K562 (cell line): ENCODE results near the gene KMT2E. TPM values are rescaled to one million over a fixed set of nuclear protein-coding genes. Genes with fewer than 3 reads are reported as not detected.

Experiments used
- FOXK2 ChIP-seq, 2 experiments: fragments of 450-650 bp; IDR thresholded peaks in 1 of 2; conservative IDR thresholded peaks in 1 of 2; 2 replicates each; pipeline ENCODE4 v1.6.1; 2016; ENCODE audit warnings: low read depth in 2 of 2, mild to moderate bottlenecking in 1 of 2
- HLTF ChIP-seq: fragments of 450-650 bp; IDR thresholded peaks from 2 replicates; pipeline ENCODE4 v1.6.1; 2016
- HMG20A ChIP-seq: fragments of 450-650 bp; formaldehyde crosslinking; conservative IDR thresholded peaks from 2 replicates; pipeline ENCODE4 v1.4.0; 2020; ENCODE audit warnings: mild to moderate bottlenecking, mixed read lengths
- NCOA6 ChIP-seq: fragments of 450-650 bp; IDR thresholded peaks from 2 replicates; pipeline ENCODE4 v1.6.1; 2017; ENCODE audit warnings: mild to moderate bottlenecking
- NR2C1 ChIP-seq, 2 experiments: fragments of 450-650 bp; IDR thresholded peaks; 2 replicates each; pipeline ENCODE4 v1.6.1; 2017; ENCODE audit warnings: mild to moderate bottlenecking in 2 of 2, antibody characterized with exemption in 1 of 2, inconsistent platforms in 1 of 2, missing compliant biosample characterization in 1 of 2, missing genetic modification characterization in 1 of 2
- SNRNP70 ChIP-seq: fragments of 200-400 bp; formaldehyde crosslinking; optimal IDR thresholded peaks from 2 replicates; pipeline ENCODE3; 2017; ENCODE audit warnings: low read depth, low read length
- U2AF2 ChIP-seq: fragments of 200-400 bp; formaldehyde crosslinking; optimal IDR thresholded peaks from 2 replicates; pipeline ENCODE3; 2017; ENCODE audit warnings: low read depth, mild to moderate bottlenecking, low read length
- polyA plus RNA-seq, 8 experiments: library from polyadenylated mRNA; depleted of rRNA in 4 of 8; stranded (reverse) in 5 of 8; unstranded in 3 of 8; fragments of >200 nt; fragmentation: Nextera tagmentation in 2 of 8; fragmentation: Illumina TruSeq in 1 of 8; extraction: Ambion mirVana in 2 of 8; extraction: Trizol in 1 of 8; gene quantifications; 2 replicates each; pipeline versions ENCODE4 v1.2.1 to v1.2.3, GENCODE V29; 2011 to 2014; ENCODE audit warnings: inconsistent platforms in 1 of 8, missing spikeins in 1 of 8
- total RNA-seq, 7 experiments: library from RNA; depleted of rRNA in 6 of 7; stranded (reverse); fragments of >200 nt in 6 of 7; fragmentation: Illumina TruSeq in 2 of 7; extraction: Trizol in 2 of 7; gene quantifications; 2 replicates each; pipeline versions ENCODE4 v1.2.1 to v1.2.3, GENCODE V29; 2011 to 2021; ENCODE audit warnings: low replicate concordance in 1 of 7
- TF ChIP-seq, protein P1 (sequence below): fragments of 450-650 bp; IDR thresholded peaks from 2 replicates; pipeline ENCODE4 v1.6.1; 2016; ENCODE audit warnings: borderline replicate concordance
- TF ChIP-seq, protein P2 (sequence below), 2 experiments: fragments of 450-650 bp in 1 of 2; sonication (generic) in 1 of 2; formaldehyde crosslinking in 1 of 2; IDR thresholded peaks; 2 replicates each; pipeline versions ENCODE4 v1.7.1 to v1.9.0; 2016 to 2022; ENCODE audit warnings: inconsistent platforms in 1 of 2, mild to moderate bottlenecking in 1 of 2, missing genetic modification reagents in 1 of 2
- TF ChIP-seq, protein P3 (sequence below), 2 experiments: fragments of 450-650 bp; conservative IDR thresholded peaks; 2 replicates each; pipeline ENCODE4 v1.6.1; 2017; ENCODE audit warnings: mild to moderate bottlenecking in 2 of 2, moderate library complexity in 2 of 2
- TF ChIP-seq, protein P4 (sequence below): fragments of 450-650 bp; formaldehyde crosslinking; conservative IDR thresholded peaks from 2 replicates; pipeline ENCODE4 v1.4.0; 2022; ENCODE audit warnings: mild to moderate bottlenecking, missing genetic modification characterization

KMT2E gene
- total and polyA plus RNA-seq, 9 of the 15 experiments (the other 6 are each of a cell fraction or from before 2014, with no cell fraction given), result 8.9 to 55.3 (median 38.1) TPM

DNA sequence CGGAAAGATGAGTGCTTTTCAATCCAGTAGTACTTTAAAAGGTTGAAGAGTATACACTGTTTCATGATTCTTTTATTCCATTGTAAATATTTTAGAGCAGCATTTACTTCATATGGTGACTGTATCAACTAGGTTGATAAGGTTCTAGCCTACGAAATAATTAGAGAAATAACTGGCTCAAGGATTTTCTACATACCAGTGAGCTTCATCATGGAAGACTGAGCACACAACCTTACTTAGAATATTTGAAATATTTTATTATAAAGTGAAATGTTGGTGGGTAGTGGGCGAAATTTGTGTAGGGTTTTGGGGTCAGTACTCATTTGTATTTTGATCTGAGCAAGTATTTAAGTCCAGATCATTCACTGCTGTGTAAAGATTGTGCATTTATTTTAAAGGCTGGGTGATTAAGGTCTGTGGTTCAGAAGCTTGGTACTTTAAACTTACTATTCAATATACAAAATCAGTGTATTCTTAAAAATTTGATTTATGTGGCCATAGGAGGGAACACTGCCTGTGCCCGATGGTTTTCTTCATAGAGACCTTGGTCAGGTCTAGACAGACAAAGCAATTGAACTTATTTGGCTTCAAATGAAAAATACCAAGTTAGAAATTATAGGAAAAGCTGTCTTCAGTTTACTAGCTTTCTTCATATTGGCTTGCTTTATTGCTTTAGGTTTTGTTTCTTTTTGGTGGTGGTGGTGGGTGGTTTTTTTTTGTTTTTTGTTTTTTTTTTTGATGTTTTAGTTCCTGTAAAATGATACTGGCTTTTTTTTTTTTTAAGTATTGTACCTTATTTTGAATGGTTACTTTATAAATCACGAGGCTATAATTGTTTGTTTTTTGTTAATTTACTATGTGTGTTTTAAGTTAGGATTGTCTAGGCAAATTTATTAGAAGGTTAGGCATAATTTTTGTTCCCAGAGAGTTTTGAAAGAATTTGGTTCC lies 3.0 kb downstream of the KMT2E start (continued):
- TF ChIP-seq, protein P1, sequence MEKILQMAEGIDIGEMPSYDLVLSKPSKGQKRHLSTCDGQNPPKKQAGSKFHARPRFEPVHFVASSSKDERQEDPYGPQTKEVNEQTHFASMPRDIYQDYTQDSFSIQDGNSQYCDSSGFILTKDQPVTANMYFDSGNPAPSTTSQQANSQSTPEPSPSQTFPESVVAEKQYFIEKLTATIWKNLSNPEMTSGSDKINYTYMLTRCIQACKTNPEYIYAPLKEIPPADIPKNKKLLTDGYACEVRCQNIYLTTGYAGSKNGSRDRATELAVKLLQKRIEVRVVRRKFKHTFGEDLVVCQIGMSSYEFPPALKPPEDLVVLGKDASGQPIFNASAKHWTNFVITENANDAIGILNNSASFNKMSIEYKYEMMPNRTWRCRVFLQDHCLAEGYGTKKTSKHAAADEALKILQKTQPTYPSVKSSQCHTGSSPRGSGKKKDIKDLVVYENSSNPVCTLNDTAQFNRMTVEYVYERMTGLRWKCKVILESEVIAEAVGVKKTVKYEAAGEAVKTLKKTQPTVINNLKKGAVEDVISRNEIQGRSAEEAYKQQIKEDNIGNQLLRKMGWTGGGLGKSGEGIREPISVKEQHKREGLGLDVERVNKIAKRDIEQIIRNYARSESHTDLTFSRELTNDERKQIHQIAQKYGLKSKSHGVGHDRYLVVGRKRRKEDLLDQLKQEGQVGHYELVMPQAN, result 0 out of 2 replicates have a peak, but pooled peaks have one; percentile 47
- TF ChIP-seq FOXK2 (conservative IDR thresholded peaks at IDR 0.05 in 1 of 2, IDR thresholded peaks at IDR 0.05 in 1 of 2; ENCODE audit: low read depth in 2 of 2), result 0 out of 4 replicates have a peak, but pooled peaks of 1 of the 2 experiments have one; percentile 15
- TF ChIP-seq, protein P2, sequence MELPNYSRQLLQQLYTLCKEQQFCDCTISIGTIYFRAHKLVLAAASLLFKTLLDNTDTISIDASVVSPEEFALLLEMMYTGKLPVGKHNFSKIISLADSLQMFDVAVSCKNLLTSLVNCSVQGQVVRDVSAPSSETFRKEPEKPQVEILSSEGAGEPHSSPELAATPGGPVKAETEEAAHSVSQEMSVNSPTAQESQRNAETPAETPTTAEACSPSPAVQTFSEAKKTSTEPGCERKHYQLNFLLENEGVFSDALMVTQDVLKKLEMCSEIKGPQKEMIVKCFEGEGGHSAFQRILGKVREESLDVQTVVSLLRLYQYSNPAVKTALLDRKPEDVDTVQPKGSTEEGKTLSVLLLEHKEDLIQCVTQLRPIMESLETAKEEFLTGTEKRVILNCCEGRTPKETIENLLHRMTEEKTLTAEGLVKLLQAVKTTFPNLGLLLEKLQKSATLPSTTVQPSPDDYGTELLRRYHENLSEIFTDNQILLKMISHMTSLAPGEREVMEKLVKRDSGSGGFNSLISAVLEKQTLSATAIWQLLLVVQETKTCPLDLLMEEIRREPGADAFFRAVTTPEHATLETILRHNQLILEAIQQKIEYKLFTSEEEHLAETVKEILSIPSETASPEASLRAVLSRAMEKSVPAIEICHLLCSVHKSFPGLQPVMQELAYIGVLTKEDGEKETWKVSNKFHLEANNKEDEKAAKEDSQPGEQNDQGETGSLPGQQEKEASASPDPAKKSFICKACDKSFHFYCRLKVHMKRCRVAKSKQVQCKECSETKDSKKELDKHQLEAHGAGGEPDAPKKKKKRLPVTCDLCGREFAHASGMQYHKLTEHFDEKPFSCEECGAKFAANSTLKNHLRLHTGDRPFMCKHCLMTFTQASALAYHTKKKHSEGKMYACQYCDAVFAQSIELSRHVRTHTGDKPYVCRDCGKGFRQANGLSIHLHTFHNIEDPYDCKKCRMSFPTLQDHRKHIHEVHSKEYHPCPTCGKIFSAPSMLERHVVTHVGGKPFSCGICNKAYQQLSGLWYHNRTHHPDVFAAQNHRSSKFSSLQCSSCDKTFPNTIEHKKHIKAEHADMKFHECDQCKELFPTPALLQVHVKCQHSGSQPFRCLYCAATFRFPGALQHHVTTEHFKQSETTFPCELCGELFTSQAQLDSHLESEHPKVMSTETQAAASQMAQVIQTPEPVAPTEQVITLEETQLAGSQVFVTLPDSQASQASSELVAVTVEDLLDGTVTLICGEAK (IDR thresholded peaks at IDR 0.05), result peak; percentile 64; the same call in 1 of the 2 replicates
- TF ChIP-seq, protein P2 (CRISPR knock-in tag; IDR thresholded peaks at IDR 0.05), result no peak
- no peak for TF ChIP-seq U2AF2
- TF ChIP-seq NR2C1 (IDR thresholded peaks at IDR 0.05), result no peak
- no peak for TF ChIP-seq NR2C1 (tag; IDR thresholded peaks at IDR 0.05)
- TF ChIP-seq, protein P3, sequence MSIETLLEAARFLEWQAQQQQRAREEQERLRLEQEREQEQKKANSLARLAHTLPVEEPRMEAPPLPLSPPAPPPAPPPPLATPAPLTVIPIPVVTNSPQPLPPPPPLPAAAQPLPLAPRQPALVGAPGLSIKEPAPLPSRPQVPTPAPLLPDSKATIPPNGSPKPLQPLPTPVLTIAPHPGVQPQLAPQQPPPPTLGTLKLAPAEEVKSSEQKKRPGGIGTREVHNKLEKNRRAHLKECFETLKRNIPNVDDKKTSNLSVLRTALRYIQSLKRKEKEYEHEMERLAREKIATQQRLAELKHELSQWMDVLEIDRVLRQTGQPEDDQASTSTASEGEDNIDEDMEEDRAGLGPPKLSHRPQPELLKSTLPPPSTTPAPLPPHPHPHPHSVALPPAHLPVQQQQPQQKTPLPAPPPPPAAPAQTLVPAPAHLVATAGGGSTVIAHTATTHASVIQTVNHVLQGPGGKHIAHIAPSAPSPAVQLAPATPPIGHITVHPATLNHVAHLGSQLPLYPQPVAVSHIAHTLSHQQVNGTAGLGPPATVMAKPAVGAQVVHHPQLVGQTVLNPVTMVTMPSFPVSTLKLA (conservative IDR thresholded peaks at IDR 0.05), result no peak
- peak; percentile 90 for TF ChIP-seq HLTF
- TF ChIP-seq, protein P4, sequence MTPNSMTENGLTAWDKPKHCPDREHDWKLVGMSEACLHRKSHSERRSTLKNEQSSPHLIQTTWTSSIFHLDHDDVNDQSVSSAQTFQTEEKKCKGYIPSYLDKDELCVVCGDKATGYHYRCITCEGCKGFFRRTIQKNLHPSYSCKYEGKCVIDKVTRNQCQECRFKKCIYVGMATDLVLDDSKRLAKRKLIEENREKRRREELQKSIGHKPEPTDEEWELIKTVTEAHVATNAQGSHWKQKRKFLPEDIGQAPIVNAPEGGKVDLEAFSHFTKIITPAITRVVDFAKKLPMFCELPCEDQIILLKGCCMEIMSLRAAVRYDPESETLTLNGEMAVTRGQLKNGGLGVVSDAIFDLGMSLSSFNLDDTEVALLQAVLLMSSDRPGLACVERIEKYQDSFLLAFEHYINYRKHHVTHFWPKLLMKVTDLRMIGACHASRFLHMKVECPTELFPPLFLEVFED, result no peak
- no peak for TF ChIP-seq SNRNP70
- no peak for TF ChIP-seq NCOA6
- TF ChIP-seq HMG20A (CRISPR knock-in tag), result no peak
